Kidney epithelial cell (primary cell): ENCODE results near the gene DSCAM. TPM values are rescaled to one million over a fixed set of nuclear protein-coding genes. Genes with fewer than 3 reads are reported as not detected.

Experiments
- DNase-seq: peaks from one replicate; pipeline ENCODE4 v3.0.0-alpha.2; 2010; ENCODE audit warnings: low read depth
- H3K27me3 ChIP-seq: 2 replicates; pipeline ENCODE4 v1.6.0; 2011; ENCODE audit warnings: low read length; ENCODE audit not compliant: control insufficient read depth, insufficient read depth
- H3K36me3 ChIP-seq: 2 replicates; pipeline ENCODE4 v1.5.1; 2011; ENCODE audit warnings: low read length; ENCODE audit not compliant: control insufficient read depth, insufficient read depth
- H3K4me3 ChIP-seq: 2 replicates; pipeline ENCODE4 v1.5.1; 2011; ENCODE audit warnings: low read depth, mild to moderate bottlenecking, control low read depth, low read length
- total RNA-seq: library from RNA; depleted of rRNA; stranded (reverse); fragments of >200 nt; gene quantifications from 2 replicates; pipeline ENCODE4 v1.2.3, GENCODE V29; 2015
- TF ChIP-seq, protein P1 (sequence below): IDR thresholded peaks from 2 replicates; pipeline ENCODE4 v1.5.1; 2011; ENCODE audit warnings: mild to moderate bottlenecking, moderate library complexity, low read length, control low read depth, inconsistent platforms; ENCODE audit not compliant: insufficient read depth, poor library complexity, severe bottlenecking

Gene DSCAM
- total RNA-seq, 1 donor from 2014 or later, result 0.21 TPM

DNA sequence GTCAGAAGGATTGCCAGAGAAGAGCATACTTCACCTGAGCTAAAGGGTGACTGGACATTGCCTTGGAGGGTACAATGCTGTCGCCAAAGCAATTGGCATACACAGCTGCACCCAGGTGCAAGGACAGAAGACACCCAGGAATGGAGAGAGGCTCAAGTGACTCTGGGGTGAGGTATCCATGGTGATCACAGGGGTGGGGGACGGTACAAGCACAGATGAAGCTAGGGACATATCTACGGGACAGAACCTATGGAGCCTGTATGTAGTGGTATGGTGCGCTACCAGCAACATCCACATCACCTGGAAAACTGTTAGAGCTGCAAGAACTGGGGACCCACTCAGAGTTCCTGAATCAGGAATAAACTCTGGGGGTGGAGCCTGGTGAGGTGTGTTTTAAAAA lies 693.6 kb downstream of the DSCAM start:
- no peak for DNase-seq
- TF ChIP-seq, protein P1, sequence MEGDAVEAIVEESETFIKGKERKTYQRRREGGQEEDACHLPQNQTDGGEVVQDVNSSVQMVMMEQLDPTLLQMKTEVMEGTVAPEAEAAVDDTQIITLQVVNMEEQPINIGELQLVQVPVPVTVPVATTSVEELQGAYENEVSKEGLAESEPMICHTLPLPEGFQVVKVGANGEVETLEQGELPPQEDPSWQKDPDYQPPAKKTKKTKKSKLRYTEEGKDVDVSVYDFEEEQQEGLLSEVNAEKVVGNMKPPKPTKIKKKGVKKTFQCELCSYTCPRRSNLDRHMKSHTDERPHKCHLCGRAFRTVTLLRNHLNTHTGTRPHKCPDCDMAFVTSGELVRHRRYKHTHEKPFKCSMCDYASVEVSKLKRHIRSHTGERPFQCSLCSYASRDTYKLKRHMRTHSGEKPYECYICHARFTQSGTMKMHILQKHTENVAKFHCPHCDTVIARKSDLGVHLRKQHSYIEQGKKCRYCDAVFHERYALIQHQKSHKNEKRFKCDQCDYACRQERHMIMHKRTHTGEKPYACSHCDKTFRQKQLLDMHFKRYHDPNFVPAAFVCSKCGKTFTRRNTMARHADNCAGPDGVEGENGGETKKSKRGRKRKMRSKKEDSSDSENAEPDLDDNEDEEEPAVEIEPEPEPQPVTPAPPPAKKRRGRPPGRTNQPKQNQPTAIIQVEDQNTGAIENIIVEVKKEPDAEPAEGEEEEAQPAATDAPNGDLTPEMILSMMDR, result no peak
- H3K36me3 ChIP-seq, result no peaks in the 10 kb centered on the region
- H3K27me3 ChIP-seq, result no peaks in the 10 kb centered on the region
- H3K4me3 ChIP-seq, result no peak overlapping the region

DNA sequence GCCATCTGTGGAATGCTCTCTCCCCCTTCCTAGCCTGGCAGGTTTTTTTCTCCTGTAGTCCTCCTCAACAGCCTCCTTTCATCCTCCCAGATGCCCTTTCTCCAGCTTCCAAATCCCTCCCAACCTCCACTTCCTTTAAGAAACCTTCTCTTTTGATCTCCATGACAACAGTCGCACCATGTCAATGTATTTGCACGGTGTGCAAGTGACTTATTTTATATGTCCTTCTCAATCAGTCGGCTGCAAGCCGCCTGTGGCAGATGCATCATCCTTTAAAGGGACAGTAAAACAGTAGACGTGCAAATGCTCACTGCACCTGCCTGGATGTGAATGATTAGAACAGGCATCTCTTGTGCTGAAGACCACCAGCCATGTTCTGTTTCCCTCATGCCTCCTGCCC lies 694.5 kb downstream of the DSCAM start:
- H3K4me3 ChIP-seq, result no peak overlapping the region
- H3K36me3 ChIP-seq, result no peaks in the 10 kb centered on the region
- no peaks in the 10 kb centered on the region for H3K27me3 ChIP-seq
- DNase-seq, result no peak
- TF ChIP-seq, protein P1, result no peak

GRCh38 chr21:40151611-40152010 lies 695.3 kb downstream of the DSCAM start:
- TF ChIP-seq, protein P1, result no peak
- Histone ChIP-seq H3K36me3 (no peaks in the 10 kb centered on the region), H3K4me3 (no peak overlapping the region), H3K27me3 (no peaks in the 10 kb centered on the region)
- no peak for DNase-seq

DNA sequence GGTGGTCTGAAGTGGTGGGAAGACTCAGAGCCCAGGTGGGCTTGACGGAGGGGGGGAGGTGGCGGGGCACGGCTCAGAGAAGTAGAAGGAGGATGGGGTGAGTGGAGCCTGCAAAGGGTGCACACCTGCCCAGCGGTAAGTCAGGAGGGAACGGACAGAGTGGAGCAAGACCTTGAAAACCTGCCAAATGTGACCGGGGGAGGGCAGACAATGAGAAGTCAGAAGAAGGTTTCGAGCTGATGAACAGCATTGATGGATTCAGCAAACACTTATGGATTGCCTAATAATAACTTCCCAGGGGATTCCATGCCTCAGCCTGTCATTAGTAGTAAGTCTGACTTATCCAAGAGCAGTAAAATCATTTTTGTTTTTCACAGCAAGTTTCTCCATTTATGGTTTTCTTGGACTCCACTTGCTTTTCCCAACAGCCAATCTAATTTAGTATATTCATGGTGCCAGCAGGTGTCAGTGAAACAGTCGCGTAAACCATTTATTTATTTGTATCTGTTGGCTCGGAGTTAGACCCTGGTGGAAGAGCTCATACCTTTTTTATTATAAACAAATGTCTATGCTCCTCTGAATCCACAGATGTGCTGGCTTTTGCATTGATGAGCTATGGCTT lies 700.6 kb downstream of the DSCAM start:
- TF ChIP-seq, protein P1, result no peak
- no peak for DNase-seq
- H3K36me3 ChIP-seq, result no peaks in the 10 kb centered on the region
- H3K4me3 ChIP-seq, result no peak overlapping the region
- no peaks in the 10 kb centered on the region for H3K27me3 ChIP-seq

GRCh38 chr21:40143822-40144525 lies 703.0 kb downstream of the DSCAM start:
- Histone ChIP-seq H3K4me3 (no peak overlapping the region), H3K27me3 (no peaks in the 10 kb centered on the region), H3K36me3 (no peaks in the 10 kb centered on the region)
- peak; percentile 1 for DNase-seq
- TF ChIP-seq, protein P1, result peak; percentile 63
